ENCODE data around the gene P2RY14.

GRCh38 chr3:151262871-151263525 lies 15.3 kb downstream of the P2RY14 start:
- TF ChIP-seq ZNF670 (tag by site-specific recombination; IDR thresholded peaks at IDR 0.05; ENCODE audit: low read depth) (no peak), ZNF214 (tag by site-specific recombination; IDR thresholded peaks at IDR 0.05; ENCODE audit: borderline replicate concordance) (no peak), CTCF (tag by site-specific recombination; IDR thresholded peaks at IDR 0.05) (no peak), ZBTB48 (tag by site-specific recombination; IDR thresholded peaks at IDR 0.05) (no peak), PBX3 (CRISPR knock-in tag; IDR thresholded peaks at IDR 0.05) (no peak), TCF7L2 (IDR thresholded peaks at IDR 0.05; ENCODE audit: borderline replicate concordance, low read depth, low read length) (no peak), ZSCAN18 (tag by site-specific recombination; IDR thresholded peaks at IDR 0.05) (no peak), ZNF398 (tag by site-specific recombination; IDR thresholded peaks at IDR 0.05) (no peak)
